HG02798 (cell line): ENCODE results near the gene SIX1.

ENCODE experiments used
- ATAC-seq: cut with Tn5 transposase; IDR thresholded peaks from one replicate; pipeline ENCODE4 v1.9.1; 2021; ENCODE audit warnings: mild to moderate bottlenecking; ENCODE audit not compliant: unreplicated experiment, poor library complexity

SIX1 gene

DNA sequence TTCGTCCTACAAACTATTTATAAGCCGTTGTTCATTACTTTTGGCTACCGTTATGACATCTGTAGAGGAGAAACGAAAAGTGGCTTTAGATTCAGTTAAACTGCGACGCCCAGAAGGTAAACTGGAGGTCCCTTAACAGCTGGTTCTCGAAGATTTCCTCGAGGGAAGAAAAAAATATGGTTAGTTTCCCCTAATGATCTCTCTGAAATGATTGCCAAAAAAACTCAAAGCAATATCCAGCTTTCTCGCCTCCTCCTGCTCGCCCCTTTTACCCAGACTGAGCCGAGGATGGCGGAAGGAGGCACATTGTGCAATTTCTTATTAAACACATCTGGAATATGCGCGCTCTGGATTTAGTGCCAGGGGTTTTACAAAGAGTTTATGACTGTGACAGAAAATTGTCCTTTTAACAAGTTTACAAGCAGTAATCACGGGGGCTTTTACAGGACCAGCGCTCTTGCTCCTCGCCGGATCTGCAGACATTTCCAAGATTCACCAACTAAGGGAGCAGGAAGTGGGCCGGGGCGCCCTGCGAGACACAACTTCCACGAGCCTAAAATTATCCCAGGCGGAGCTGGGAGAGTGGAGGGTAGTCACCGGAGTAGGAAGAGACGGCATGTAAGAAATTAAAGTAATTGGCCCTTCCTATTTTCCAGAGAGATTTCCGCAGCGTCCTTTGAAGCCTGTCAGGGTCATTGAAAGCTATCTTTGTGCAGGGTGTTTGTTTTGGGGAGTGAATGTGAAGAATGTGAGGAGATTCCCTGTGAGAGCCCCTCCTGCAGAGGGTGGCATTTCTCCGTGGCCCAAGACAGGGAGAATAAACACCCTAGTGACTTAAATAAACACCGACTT is 5.6 kb downstream of the SIX1 start:
- no peak for ATAC-seq

DNA sequence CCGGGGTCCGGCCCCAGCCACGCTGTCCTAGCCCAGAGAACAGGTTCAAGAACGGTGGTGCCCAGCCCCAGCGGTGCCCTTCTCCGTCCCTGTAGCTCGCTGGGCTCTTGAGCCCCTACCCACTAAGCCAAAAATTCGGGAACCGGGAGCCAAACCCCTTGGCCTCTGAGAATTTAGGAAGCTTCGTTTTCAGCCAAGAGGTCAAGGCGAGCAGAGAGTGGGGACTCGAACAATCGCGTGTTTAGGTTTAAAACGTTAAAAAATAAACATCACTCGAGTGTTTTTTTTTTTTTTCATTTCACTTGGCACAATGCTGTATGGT is 6.2 kb downstream of the SIX1 start:
- no peak for ATAC-seq

DNA sequence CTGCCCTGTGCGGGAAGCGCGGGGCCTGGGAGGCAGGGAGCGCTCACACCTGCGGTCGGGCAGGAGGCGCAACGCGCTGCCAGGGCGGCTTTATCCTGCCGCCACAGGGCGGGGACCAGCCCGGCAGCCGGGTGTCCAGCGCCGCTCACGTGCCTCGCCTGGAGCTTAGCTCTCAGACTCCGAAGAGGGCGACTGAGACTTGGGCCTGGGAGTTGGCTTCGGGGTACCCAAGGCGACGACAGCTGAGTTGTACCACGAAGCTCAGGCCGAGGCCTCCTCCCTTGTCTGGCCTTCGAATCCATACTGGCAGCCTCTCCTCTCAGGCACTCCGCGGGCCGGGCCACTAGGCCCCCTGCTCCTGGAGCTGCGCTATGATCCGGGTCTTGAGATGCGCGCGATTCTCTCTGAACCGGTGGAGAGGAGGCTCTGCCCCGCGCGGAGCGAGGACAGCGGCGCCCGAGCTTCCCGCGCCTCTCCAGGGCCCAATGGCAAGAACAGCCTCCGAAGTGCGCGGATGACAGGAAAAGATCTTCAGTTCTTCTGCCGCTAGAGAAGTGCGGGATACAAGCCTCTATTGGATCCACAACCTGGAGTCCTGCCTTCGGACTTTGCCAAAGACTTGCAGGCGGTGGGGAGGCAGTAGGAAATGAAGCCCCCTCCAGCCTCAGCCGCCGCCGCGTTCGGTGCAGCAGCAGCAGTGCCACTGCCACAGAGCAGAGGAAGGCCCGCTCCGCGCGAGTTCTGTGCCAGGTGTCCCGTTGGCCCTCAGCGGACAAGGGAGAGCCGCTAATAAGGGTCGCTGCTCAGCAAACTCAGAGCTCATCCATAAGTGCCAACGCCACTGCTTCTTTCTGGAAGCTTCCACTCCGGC is 6.8 kb downstream of the SIX1 start:
- no peak for ATAC-seq

DNA sequence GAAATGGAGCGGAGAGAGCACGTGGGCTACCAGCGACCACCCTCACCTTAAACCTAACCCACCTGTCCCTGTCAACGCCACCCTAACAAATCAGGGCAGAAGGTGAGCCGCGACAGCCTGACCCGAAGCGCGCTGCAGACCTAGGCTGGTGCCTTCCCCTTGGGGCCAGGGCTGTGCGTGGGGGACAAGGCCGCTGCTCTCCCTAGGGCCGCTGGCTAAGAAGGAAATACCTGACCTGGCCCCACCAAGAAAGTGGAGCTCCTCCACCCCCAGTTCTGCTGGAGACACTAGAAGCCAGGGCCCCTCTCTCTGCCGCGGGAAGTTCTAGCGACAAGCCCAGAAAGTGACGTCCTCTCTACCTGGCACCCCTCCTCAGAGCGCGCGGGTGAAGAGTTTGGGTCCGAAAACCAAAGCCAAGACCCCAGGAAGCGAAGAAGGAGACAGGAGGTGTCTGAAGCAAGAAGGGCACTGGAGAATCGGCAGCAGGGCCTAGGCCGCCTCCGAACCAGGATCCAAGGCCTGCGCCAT is 7.5 kb downstream of the SIX1 start:
- ATAC-seq, result no peak

DNA sequence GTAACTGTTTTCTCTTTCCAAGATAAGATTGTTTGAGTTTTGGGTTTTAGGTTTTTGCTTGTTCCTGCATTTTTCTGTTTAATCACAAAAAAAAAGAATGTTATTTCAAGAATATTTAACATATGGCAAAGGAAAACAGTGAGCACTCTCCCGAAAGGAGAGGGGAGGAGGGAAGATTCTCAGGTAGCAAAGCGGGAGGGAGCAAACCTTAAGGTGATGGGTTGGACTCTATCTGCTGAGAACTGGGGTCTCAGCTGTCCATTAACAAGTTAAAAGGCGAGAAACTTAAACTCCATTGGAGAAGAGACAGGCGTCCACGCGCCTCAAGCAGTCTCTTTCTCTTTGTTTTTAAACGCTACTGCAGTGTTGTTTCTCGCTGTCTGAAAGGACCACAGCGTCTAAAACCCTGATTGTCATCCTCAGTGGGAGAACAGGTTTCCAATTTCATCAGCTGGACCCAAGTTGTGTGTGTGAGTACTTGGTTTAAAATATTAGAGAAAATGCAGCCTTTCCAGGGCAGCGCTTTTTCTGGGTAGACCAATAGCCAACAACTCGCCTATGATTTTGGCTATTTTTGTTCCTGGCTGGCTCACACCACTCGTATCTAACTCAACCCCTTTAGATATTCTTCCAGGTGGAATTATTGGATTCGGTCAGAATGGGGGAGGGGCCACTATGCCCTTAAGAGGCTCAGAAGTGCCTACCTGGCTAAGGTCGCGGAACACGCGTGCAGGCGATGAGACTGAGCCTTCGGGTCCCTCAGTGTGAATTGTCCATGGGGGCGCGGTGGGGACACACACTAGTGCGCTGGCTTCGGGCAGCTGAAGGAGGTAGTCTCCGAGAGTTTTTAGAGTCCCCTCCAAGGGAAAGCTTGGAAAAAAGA is 8.2 kb downstream of the SIX1 start:
- ATAC-seq, result no peak

DNA sequence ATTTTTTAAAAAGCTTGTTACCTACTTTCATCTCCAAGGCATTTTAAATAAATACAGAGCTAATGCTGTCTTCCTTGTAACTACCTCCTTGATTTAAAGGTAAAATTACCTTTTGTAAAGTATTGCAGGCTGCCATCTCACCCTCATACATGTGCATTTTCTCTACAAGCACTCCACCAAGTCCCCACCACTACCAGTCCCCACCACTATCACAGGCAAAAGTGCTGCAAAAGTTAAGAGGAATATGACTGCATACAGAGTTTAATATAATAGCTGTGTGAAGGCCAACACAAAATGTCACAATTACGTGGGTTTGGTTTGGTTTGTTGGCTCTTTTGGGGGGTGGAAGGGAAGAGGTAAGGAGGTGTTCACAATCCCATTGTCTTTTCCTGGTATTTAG is 9.6 kb downstream of the SIX1 start:
- no peak for ATAC-seq

DNA sequence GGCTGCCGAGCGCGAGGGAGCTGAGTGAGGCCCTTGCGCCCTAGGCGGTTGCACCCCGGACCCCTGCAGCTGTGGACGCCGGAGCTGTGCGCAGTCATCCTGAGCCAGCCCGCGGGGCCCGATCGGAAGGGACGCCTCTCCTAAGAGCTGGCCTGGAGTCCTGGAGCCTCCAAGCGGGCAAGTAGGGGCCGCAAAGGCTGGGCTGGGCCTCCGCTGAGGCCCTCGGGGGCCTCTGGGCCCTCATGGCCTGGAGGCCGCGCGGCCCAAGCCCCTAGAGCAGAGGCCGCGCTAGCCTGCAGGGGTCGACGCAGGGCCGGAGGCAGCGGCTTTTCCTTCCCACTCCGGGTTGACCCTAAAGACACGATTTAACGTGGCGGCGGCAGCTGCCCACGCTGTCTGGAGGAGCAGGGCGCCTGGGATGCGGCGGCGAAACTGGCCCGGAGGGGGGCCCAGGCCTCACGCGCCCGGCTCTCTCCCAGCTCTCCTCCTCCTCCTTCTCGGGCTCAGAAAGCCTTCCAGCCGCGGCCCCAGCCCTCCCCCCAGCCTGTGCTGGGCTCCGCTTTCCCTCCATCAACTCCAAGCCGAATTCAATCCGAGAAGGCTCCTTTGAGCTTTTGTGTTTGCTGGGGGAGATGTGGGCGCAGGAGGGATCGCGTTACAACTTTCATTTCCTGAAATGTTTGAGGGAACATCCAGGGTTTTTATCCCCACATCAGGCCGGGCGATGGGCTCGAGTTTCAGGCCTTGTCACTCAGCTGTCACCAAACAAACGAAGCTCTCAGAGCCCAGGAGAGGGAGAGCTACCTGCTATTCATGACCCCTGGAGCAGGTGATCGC is 11.6 kb downstream of the SIX1 start:
- no peak for ATAC-seq

DNA sequence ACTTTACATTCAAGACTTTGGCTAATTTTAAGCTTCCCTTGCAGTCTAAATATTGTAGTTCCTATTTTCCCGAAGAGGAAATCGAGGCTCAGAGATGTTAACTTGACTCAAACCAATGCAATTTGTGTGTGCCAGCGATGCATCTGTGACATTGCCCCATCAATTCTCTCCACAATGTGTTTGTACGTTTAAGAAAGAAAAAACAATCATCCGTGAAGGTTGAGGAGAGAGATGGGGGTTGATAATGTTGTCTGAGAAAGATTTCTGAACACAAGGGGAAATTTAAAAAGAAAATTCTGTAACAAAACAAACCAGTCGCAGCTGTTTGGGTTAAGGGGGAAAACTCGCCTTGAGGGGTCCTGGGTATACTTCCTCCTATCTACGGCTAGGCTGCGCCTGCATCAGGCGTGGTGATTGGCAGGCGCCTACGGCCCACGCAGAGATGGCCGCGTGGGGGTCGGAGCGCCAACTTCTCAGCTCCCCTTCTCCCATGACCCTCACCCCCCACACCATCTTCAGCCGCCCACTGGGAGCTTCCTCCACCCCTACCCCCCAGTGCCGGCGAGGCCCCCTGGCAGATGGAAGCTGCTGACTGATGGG is 12.3 kb downstream of the SIX1 start:
- ATAC-seq, result no peak

DNA sequence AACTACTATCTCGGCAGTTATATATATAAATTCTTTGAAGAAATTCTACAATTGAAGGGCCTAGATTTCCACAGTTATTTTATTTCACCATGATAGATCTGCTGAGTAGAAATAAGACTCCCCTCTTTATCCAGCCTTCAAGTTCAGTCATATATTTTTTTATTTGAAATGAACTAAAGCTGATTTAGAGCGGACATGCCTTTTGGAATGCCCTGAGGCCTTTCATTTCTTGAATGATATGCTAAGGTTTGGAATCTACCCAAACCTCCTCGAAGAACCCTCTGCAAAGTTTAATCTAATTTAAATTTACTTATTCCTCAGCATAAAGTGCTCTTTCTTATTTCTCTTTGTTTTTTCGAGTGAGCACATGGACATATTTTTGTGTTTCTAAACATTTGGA is 15.1 kb downstream of the SIX1 start:
- no peak for ATAC-seq

DNA sequence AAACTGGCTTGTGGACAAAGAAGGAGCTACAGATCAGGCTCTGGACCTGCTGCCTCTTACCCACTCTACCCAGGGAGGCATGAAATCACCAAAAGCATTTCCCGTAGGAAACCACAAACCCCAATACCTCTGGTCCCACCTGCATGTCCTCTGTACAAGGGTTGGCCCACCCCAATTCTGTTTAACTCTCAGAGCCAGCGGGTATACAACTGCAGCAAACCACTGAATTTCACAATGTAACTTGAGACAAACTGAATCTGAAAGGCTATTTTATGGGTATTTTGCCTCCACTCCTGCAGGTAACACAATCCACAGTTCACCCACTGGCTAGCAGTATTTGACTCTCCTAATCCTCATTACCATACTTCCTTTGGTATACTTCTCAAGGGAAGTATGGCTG is 16.5 kb downstream of the SIX1 start:
- peak; percentile 46 for ATAC-seq

DNA sequence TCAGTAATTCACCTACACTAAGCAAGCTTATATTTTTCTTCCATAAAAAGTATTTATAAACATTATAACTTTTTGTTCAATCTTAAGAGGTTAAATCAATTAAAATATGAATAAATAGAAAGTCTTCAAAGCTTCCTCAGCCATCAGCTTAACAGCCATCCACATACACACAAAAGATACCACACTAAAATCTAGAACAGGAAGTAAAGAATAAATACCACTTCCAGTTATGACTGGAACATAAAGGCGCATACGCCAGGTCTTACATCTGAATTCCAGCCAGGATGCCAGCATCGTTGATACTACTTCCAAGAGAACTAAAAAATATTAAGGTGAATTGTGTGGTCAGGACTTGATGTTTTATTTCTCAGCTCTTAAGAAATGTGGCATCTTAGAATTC is 17.0 kb downstream of the SIX1 start:
- ATAC-seq, result peak; percentile 70

DNA sequence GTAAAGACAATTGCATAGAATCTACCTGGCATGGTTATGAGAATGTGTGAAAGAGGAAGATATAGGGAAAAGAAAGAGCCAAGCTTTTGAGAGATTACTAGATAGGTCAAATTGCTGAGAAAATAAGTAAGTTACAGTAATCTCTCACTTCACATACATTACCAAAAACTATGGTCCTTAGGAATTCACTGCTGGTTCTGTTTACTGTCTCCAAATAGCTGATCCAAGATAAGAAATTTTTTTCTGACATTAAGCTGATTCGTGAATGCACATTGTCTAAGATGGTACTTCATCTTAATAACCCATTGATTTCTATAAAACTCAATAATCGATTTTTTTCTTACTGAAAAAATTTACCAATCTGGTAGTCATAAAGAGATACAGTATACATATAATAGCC is 17.4 kb downstream of the SIX1 start:
- no peak for ATAC-seq

DNA sequence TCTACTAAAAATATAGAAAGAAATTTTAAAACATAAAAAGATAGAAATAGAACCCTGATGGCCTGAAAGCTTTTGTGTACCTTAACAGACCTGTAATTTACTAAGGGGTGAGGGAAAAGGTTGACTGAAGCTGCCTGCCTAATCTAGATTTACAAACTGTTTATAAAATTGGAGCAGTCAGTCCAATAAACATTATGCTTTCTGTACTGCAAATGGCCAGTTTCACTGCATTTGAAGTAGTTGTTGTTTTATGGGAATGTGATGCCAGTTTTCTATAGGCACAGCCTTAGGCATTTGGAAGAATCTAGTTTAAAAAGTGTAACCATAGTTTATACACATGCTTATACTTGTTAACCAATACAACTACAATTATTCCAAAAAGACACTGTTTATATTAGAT is 19.1 kb downstream of the SIX1 start:
- ATAC-seq, result no peak

DNA sequence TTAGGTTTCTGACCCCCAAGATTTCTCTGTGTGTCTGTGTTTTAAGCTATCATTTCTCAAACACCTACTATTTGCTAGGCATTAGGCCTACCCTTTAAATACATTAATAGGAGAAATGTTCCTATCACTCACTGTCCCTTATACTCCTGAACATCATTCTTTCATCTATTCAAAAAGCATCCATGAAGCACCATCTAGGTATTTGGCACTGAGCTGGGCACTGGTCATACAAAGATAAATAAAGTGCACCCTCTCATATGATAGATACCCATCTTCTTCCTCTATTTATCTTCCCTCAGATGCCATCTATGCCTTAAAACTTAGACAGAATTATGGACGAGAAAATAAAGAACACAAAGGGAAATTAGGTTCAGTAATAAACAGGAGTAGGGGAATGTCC is 20.4 kb downstream of the SIX1 start:
- no peak for ATAC-seq

DNA sequence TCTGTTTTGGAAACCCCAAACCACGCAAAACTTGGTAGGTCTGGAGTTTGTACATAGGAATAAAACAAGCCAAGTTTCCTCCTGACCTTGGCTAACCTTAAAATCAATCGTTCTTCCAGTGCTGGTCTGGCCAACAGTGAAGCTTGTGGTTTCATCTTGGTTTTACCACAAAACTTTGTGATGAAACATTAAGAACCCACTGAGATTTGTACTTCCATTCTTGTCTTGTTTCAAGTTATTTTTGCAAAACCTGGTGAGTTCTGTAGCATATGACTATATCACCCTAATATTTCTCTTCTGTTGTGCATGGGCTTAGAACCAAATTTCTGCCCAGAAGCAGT is 26.4 kb downstream of the SIX1 start:
- no peak for ATAC-seq

DNA sequence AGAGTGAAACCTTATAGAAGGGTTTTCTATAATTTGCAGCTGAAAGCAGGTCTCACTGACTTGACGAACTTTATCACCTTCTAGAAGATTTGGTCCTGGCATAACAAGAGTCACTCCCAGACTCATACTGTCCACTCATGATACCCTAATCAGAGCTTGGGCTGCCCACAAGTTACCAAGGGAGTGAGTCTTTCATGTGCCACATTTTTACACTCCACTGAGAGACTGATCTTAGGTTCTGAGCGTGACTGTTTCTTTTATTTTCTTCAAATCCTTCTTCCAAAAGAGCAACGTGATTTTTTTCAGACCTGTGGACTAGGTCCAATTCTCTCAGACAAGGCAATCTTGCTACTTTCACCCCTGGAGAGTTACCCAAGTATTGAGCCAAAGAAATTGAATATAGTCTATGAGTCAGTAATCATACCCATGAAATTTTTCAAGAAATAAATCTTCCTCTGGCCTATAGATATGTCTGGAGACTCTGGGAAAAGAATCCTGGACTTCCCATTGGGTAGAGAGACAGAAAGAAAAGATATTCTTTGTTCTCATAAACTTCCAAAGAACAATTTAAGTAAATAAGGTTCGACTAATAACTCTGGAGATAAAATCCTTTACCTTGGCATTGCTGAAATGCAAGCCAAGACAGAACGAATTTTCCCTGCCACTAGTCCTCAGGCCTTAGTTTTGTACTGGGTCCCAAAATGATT is 26.9 kb downstream of the SIX1 start:
- ATAC-seq, result no peak

DNA sequence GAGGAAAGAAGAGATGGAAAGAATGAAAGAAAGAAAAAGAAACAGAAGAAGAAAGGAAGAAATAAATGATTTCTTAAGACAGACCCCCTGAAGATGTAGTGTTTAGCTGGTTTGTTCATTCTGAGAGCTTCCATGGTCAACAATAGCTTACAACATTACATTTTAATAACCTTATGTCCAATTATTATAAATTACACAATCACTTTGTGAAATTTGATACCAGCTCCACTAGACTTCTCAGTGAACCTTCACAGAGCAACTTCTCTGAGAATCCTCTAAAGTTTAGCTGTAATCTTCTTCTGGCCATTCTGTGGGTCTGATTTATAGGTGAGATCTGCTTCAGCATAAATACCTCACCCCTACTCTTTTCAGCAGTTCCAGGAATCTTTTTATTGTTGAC is 27.9 kb downstream of the SIX1 start:
- ATAC-seq, result no peak

DNA sequence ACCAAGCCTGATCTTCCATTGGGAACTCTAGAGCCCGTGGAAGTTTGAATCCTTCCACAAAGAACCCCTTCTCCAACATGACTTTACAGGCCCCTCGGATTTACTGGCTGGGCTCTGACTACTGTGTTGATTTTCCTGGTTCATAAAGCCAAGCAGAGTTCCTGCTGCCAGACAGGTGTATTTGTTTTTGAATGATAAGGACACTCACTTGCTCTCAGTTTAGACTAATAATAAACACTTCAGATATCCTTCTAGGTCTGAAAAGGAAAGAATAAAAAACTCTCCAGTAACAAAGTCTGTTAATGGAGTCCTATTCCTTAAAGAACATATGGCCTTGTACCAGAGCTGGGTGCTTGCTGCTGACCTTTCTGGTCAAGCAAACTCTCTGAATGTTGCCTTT is 31.0 kb downstream of the SIX1 start:
- ATAC-seq, result no peak

DNA sequence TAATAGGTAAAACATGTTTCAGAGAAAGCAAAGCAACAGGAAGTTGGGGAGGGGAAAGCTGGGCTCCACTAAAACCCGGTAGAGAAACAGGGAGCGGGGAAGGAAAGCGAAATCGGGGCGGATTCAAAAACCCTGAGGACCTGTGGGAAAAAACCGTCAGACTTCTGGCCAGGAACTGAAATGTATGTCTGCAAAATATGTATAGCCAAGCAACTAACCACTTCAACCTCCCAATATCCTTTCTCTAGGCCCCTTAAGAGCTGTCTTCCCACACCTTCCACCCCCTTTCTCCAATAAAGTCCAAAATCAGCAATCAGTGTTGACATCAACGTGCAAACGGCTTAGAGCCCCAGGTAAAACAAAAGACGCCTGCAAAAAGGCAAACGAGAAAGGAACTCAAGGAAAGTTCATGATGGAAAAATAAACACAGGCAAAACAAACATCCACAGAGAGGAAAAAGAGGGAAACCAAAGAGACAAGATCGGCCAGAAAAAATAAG is 32.8 kb downstream of the SIX1 start:
- no peak for ATAC-seq
